Glutamatergic neuron (in vitro differentiated cells): ENCODE measurements around the gene PAPLN. TPM values are rescaled to one million over a fixed set of nuclear protein-coding genes. Genes with fewer than 3 reads are reported as not detected.
A peak's percentile ranks its signal among the peaks of the same experiment; 100 is the strongest.

Source experiments
- DNase-seq: peaks from one replicate; pipeline ENCODE4 v3.0.0; 2022
- H3K27ac Mint-ChIP-seq: one replicate; pipeline ENCODE4 v1.8.0; 2020; ENCODE audit warnings: mild to moderate bottlenecking, mixed read lengths, inconsistent platforms; ENCODE audit not compliant: unreplicated experiment
- H3K27me3 Mint-ChIP-seq: one replicate; pipeline ENCODE4 v1.8.0; 2020; ENCODE audit warnings: mild to moderate bottlenecking, moderate library complexity, mixed read lengths, inconsistent platforms; ENCODE audit not compliant: unreplicated experiment
- H3K36me3 Mint-ChIP-seq: one replicate; pipeline ENCODE4 v1.8.0; 2020; ENCODE audit warnings: mild to moderate bottlenecking, mixed read lengths, inconsistent platforms; ENCODE audit not compliant: unreplicated experiment
- H3K4me1 Mint-ChIP-seq: one replicate; pipeline ENCODE4 v1.8.0; 2020; ENCODE audit warnings: mild to moderate bottlenecking, low read depth, mixed read lengths, inconsistent platforms; ENCODE audit not compliant: unreplicated experiment
- H3K4me3 Mint-ChIP-seq: one replicate; pipeline ENCODE4 v1.8.0; 2020; ENCODE audit warnings: mild to moderate bottlenecking, mixed read lengths, inconsistent platforms; ENCODE audit not compliant: unreplicated experiment
- H3K9me3 Mint-ChIP-seq: one replicate; pipeline ENCODE4 v1.8.0; 2020; ENCODE audit warnings: mild to moderate bottlenecking, moderate library complexity, mixed read lengths, inconsistent platforms; ENCODE audit not compliant: unreplicated experiment
- CTCF ChIP-seq: fragments of 200-600 bp; sonication (generic); IDR thresholded peaks from one replicate; pipeline ENCODE4 v1.5.0; 2021; ENCODE audit not compliant: partially characterized antibody, unreplicated experiment
- total RNA-seq: library from RNA; stranded (reverse); fragmentation: NEBNext Ultra II Directional; extraction: Animal tissue kit (Norgen Biotek cat#: 25700); gene quantifications from one replicate; pipeline ENCODE4 v1.2.1, GENCODE V29; 2021; ENCODE audit not compliant: unreplicated experiment

PAPLN gene
- total RNA-seq, 1 donor from 2014 or later: 2.8 TPM

DNA sequence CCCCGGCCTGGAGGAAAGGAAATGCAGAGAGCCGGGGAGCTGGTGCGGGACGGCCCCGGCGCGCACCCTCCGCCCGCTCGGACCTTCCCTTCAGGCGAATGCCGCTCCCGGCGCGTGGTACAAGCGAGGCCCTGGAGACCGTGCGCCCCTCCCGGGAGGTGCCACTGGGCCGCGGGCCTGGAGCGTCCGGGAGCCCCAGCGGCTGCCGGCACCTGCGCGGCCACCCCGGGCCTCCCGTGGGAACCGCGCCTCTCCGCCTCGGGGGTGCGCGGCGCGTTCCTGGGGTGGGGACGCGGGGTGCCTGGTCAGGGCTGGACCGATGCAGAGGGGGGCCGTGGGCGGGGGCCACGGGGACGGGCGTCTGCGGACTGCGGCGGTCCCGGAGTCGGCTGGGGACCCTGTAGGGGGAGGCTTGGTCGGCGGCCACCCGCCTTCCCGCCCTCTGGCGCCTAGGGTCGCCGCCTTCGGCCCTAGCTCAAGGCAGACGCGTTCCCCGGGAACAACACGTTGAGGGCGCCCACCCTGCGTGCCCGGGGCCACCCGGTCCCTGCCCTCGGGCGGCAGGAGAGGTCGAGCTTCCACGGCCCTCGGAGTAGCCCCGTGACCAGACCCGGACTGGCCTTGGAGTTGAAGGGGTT lies 599 bp downstream of the PAPLN start:
- Mint-ChIP-seq H3K36me3 (peaks cover 7% of the 10 kb centered on the region), H3K4me1 (peaks cover 19% of the 10 kb centered on the region), H3K9me3 (peaks cover 2% of the 10 kb centered on the region), H3K4me3 (peak overlapping the region; percentile 49), H3K27ac (no peak overlapping the region), H3K27me3 (peaks cover 22% of the 10 kb centered on the region)
- no peak for TF ChIP-seq CTCF
- DNase-seq: no peak

GRCh38 chr14:73238424-73238852 lies 1.1 kb downstream of the PAPLN start:
- no peak for TF ChIP-seq CTCF

GRCh38 chr14:73238941-73239340 lies 1.6 kb downstream of the PAPLN start:
- H3K4me3 Mint-ChIP-seq: peak overlapping the region; percentile 2
- H3K27ac Mint-ChIP-seq: no peak overlapping the region
- TF ChIP-seq CTCF: no peak
- peaks cover 2% of the 10 kb centered on the region for H3K36me3 Mint-ChIP-seq
- H3K27me3 Mint-ChIP-seq: peaks cover 23% of the 10 kb centered on the region
- H3K9me3 Mint-ChIP-seq: no peaks in the 10 kb centered on the region
- H3K4me1 Mint-ChIP-seq: peaks cover 19% of the 10 kb centered on the region
- DNase-seq: no peak

More at GRCh38 chr14:73238424-73238852, 1.1 kb downstream of the PAPLN start:
- Mint-ChIP-seq H3K27me3 (peaks cover 22% of the 10 kb centered on the region), H3K27ac (no peak overlapping the region), H3K9me3 (peaks cover 2% of the 10 kb centered on the region), H3K4me1 (peaks cover 19% of the 10 kb centered on the region), H3K36me3 (peaks cover 7% of the 10 kb centered on the region), H3K4me3 (peak overlapping the region; percentile 49)
- no peak for DNase-seq

- no peak overlapping the region for H3K27ac Mint-ChIP-seq
- TF ChIP-seq CTCF: no peak
- H3K9me3 Mint-ChIP-seq: no peaks in the 10 kb centered on the region
- no peaks in the 10 kb centered on the region for H3K36me3 Mint-ChIP-seq
- H3K4me1 Mint-ChIP-seq: peaks cover 18% of the 10 kb centered on the region
- H3K4me3 Mint-ChIP-seq: peak overlapping the region; percentile 55
- DNase-seq: peak; percentile 52
- H3K27me3 Mint-ChIP-seq: peaks cover 21% of the 10 kb centered on the region
These were observed 2.3 kb downstream of the PAPLN start for GRCh38 chr14:73239393-73240241.
